ENCODE measurements around the gene CPE.
"Not testable (repeated sequence)": the region's sequence is repeated elsewhere in the genome, so short reads cannot be mapped to it uniquely, and the experiment has no call there.

CPE gene

DNA sequence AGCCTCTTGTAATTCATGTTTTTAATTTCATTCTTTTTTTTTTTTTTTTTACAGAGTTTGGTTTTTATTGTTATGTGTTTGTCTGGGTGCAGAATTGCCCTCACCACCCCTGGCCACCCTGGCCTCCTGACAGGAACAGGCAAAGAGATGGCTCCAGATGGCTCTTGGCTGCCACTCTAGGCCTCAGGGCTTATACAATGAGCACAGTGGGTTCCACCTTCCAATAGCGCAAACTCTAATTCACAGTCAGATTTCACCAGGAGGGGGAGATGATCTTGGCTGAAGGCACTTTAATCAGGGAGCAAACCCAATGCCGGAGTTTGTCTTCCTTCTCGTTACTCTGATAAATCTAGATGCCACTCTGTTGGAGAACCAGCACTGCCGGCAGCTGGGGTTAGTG is 24.8 kb downstream of the CPE start:
- no peak for DNase-seq (ENCODE audit: low spot score)

DNA sequence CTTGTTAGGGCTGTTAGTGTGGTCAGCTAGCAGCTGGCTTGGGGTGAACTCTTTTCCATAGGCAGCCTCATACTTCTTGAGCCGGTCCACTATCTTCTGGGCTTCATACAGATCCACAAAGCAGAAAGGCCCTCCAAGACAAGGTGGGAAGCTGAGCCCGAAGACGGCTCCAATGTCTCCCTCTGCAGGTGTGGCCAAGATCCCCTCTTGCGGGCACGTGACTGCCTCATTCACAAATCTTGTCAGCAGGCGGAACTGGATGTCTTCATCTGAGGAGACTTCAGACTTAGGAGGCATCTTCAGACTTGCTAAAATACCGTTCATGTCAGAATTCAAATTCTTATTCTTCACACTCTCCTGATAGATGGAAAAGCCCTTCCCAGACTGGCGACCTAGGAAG is 25.3 kb downstream of the CPE start:
- no peak for DNase-seq (ENCODE audit: low spot score)

DNA sequence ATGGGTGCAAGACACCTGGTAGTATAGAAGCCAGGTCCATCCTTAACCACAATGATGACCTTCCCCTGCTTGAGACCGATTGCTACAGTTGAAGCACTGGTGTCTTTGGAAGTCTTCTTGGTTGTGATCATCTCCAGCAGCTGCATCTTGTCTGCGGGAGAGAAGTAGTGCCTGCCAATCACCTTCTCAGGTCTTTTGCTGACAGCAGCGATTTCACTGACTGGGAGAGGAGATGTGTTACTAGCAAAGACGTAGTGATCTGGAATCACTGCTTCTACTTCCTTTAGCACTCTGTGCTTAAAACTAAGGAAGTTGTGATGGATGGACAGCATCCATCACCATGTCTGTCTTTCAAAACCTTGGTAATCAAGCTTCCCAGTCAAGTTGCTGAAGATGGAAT is 25.9 kb downstream of the CPE start:
- DNase-seq (ENCODE audit: low spot score), result no peak

DNA sequence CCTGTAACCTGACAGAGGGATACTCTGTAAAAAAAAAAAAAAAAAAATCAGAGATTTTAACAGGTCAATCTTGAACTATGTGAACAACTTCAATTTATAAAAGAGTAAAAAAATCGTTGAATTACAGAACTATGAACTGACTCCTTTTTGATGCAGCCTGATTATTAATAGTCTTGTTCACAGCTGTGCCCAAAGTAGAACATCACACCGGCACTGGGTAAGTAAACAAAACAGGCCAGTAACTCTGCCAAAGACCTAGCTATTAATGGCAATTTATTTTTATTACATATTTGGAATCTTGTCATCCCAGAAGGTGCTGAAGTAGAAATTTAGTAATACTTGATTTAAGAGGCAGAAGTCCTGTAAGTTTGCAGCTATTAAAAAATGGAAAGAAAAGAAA is 31.4 kb downstream of the CPE start:
- no peak for DNase-seq (ENCODE audit: low spot score)

DNA sequence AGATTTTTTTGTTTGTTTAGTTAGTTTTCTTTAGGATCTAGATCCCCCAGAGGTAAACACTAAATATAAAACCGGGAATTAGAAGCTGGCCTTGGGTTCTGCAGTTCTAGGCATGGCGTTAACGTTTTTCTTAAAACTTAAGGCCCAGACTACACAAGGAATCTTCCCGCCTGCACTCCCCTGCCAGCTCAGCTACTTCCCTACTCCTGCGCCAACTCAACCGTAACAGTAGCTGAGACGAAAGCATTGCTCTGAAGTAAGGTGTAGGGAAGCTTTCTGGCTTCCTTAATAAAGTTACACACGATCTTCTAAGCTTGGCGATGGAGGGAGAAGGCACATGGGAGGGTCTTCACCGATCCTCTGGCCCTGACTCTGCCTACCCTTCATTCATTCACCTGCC is 37.1 kb downstream of the CPE start:
- no peak for DNase-seq (ENCODE audit: low spot score)

DNA sequence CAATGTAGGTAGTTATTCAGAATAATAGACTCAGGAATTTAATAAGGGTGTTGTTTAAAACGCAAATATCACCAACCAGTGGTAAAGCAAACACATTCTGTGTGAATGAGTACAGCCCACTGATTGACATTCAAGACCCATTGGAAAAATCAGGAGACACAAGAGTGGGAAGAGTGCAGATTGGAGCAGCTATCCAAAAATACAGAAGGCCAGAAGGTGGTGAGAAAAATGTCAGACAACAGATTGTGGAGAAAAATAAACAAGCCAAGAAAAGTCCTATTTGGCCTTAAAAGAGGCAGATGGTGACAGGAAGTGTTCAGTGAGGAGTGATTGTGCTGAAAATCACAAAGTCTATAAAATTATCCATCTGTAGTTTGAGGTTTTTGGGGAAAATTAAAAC is 39.3 kb downstream of the CPE start:
- no peak for DNase-seq (ENCODE audit: low spot score)

DNA sequence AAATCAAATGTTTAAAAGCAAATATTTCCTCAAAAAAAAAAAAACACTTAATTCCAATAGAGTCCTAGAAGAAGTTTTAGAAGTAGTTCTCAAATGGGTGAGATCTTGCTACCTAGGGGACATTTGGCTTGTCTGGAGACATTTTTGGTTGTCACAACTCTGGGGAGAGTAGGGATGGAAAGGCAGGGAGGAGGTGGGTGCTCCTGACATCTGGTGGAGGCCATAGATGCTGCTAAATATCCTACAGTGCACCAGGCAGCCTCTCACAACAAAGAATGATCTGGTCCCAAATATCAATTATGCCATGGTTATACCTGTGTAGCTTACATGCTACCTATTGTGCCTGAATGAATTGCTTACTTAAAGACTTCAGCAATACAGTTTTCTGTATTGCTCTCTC is 46.8 kb downstream of the CPE start:
- DNase-seq (ENCODE audit: low spot score), result no peak

DNA sequence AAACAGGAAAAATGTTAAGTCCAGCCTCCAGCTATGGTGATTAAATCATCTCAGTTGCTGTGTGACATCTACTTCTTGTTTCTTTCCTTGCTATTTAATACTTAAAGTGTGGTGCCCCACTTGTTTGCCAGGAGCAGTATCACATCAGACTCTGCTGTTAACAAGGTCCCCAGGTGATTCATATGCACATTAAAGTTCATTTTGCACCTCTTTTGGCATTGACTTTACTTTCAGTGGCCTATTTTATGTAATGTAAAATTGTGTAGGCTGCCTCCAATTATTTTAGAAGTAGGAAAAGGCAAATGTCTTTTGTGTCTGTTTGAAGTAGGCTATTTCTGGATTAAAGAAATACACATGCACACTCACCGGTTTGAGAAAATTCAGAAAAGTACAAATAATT is 47.5 kb downstream of the CPE start:
- no peak for DNase-seq (ENCODE audit: low spot score)

DNA sequence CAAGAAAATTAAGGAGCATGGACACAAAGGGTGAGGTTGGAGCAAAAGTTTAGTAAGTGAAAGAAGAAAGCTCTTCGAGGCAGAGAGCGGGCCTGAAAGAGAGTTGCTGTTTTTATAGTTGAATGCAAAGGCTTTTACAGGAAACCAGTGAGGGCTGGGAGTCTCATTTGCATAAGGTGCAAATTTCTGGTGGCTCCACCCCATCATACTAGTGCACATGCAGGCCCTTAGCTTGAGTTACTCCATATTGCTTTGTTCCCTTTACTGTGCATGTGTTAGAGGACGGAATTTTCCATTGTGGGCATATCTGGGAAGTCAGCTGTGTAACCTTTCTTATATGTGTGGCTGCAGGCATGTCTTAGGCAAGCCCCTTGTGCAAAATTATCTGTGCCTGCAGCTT is 48.0 kb downstream of the CPE start:
- no peak for DNase-seq (ENCODE audit: low spot score)

DNA sequence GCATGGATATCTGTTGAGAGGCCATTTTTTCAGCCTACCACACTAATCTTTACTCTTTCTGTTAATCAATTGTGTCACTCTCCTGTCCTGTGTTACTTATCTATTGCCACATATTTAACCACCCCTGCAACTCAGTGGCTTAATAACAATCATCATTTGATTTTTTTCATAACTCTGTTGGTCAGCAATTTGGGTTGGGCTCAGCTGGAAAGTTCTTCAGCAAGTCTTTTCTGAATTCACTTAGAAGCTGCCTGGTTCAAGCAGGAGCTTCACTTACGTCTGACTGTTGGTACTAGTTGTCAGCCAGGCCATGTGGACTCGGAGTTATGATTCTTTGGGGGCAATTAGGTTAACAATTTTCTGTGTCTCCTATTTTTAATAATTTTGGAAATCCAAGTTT is 50.1 kb downstream of the CPE start:
- no peak for DNase-seq (ENCODE audit: low spot score)

DNA sequence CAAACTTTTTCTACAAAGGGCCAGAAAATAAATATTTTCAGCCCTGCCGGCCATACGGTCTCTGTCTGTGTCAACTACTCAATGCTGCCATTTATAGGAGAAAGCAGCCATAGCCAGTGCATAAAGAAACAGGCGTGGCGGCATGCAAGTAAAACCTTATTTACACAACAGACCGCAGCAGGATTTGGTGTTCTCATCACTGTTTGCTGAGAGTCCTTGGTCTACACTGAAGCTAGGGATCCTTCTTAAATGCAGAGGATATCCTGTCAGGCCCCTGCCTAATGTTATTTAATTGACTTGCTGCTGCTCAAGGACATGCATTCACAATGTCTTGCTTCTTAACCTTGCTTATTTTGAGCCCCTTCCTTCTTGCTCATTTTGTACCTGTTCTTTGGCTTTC is 54.7 kb downstream of the CPE start:
- no peak for DNase-seq (ENCODE audit: low spot score)

DNA sequence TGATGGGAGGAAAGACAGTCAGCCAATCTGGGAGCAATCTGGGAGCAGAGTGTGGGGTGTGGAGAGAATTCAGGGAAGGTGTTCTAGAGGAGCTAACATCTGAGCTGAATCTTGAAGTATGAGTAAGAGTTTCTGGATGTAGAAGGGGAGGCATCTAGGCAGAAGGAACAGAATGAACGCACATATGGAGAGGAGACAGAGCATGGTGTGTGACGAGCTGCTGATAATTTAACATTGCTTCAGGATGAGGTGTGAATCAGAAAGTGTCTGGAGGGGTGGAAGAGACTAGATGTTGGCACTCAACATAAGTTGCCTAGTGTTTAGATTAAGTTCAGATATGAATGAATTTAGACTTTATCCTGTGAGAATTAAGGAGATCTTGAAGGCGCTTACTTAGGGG is 58.9 kb downstream of the CPE start:
- DNase-seq (ENCODE audit: low spot score), result no peak

DNA sequence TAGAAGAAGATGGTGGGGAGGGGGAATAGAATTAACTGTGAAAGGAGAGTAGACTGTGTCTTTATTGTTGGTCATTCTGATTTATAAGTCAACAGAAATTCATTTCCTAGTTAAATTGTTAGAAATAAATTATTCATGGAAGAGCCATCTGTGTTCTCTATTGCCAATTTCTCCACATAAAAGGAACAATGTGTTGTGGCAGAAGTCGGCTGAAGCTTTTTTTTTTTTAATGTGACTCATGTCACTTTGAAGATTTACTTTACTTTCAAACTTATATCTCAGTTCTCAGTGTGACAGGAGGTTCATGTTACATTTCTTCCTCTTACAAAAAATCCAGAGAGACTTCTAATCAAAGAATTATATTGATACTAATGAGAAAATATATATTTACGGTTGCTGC is 60.5 kb downstream of the CPE start:
- DNase-seq (ENCODE audit: low spot score), result no peak

DNA sequence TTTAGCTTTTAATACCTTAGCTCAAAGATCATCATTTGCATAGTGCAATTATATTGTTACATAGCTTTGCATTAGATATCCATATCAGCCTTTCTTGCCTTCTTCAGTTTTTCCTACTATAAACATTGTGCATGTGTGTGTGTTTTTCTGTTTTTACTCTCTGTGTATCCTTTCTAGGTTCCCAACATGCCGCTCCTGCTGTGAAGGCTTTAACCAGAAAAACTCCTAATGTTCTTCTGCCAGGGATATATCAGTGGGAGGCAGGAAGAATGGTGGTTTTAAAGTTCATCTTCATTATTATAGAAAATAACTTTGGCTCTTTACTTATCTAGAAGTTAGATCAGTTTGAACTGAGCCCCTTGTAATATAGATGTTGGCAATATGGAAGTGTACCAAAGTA is 61.2 kb downstream of the CPE start:
- no peak for DNase-seq (ENCODE audit: low spot score)

DNA sequence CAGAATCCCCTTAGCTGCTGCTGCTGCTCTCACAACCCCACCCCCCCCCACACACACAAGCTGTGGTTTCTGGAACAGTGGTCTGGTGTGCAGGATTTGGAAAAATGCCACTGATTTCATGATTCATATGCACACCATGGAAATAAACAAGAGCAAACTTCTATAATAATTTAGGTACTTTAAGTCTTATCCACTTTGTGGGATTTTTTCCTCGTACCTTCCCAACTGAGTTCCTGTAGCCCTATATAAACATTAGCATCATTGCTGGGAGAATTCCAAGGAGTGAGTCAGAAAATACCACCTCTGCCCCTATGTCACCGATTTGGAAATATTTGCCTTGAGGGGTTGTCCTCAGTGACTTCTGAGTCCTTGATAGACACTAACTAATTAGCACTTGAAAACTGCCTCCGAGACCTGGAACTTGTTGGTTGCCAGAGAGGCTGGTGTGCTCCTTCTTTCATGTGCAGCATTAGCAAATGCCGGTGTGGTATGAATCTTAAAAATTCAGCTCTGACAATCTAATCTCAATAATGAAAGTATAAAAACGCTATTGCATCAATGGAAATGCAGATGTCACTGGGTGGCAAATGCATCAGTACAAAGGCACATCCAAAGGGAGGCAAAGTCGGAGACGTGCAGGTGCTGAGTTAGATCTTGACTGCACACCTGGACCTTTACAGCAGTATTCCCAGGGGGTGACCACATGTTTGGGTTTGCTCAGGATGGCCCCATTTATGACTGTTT is 61.8 kb downstream of the CPE start:
- DNase-seq (ENCODE audit: low spot score), result peak; percentile 26

DNA sequence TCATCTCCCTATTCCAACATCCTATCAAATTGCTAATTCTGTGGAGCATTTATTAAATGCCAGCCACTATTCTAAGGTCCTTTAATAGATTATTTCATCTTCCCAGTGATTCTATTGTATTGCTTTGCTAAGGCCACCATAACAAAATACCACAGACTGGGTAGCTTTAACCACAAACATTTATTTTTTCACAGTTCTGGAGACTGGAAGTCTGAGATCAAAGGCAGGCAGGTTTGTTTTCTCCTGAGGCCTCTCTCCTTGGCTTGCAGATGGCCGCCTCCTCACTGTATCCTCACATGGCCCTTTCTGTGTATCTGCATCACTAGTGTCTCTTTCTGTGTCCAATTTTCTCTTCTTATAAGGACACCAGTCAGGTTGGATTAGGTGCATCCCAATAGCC is 64.5 kb downstream of the CPE start:
- no peak for DNase-seq (ENCODE audit: low spot score)

DNA sequence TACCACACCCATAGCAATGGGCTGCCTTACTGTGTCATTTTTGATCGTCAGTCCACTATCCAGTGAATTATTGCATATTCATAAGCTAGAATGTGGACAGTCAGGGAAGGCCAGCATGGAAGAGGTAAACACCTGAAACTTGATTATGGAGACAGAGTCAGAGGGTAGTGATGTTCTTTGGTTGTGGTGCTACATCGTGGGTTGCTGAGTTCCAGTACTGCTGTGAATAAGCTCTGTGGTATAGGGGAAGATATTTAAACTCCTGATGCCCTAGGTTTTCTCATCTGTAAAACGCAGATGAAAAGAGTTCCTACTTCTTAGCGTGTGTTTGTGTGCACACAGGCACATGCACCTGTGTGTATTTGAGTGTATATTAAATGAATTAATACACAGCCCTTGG is 69.9 kb downstream of the CPE start:
- no peak for DNase-seq (ENCODE audit: low spot score)

DNA sequence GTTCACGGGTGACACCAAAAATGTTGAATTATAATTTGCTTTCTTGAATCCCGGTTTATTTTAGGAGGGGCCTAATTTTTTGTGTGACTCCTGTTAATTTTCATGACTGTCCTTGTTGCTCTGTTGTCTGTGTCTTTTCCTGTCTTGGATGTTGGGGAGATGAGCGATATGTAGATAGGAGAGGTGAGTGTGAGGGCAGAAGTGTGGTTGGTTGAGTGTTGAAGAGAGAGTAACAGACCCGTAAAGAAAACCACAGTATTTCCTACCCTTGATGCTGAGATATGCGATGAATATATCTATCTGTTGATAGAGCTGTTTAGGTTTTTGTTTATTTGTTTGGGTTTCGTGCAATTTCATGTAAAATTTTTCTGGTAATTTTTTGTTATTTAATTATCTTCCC is 70.5 kb downstream of the CPE start:
- no peak for DNase-seq (ENCODE audit: low spot score)

DNA sequence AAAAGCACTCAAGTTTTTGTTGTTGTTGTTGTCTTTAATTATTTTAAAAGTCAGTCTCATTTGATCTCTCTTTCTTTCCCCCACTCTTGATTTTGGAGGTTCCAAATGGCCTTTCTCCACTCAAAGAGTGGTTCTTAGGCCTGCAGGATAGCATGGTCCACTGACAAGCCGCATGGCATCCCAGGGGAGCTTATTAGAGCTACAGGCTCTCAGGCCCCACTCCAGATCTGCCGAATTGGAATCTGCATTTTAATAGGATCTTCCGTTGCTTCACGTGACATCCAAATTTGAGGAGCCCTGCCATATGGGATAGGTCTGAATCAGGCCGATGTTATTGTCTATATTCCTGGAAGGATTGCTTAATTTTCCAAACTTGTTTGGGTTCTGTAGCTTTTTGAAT is 72.1 kb downstream of the CPE start:
- no peak for DNase-seq (ENCODE audit: low spot score)

DNA sequence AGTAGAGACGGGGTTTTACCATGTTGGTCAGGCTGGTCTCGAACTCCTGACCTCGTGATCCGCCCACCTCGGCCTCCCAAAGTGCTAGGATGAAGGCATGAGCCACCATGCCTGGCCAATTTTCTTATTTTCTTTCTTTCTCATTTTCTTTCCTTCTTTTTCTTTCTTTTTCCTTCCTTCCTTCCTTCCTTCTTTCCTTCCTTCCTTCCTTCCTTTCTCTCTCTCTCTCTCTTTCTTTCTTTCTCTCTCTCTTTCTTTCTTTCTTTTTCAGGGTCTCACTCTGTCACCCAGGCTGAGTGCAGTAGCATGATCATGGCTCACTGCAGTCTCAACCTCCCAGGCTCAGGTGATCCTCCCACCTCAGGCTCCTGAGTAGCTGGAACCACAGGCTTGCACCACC is 74.3 kb downstream of the CPE start:
- not testable (repeated sequence) for DNase-seq (ENCODE audit: low spot score)

DNA sequence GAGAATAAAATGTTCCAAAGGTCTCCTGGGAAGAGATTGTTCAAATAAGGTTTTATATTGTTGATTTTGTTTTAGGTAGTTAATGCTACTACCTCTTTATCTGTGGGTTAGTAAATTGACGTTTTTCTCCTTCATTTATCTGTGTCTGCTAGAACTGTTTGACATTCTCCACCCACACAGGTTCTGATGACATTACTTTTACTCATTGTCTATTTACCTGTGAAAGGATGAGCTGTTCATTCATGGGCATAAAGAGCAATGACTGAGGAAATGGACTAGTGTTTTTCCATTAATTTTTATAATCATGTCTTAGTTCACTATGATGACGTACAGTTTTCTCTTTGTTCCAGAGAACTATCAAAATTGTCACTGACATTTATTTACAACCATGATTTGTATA is 75.6 kb downstream of the CPE start:
- no peak for DNase-seq (ENCODE audit: low spot score)

DNA sequence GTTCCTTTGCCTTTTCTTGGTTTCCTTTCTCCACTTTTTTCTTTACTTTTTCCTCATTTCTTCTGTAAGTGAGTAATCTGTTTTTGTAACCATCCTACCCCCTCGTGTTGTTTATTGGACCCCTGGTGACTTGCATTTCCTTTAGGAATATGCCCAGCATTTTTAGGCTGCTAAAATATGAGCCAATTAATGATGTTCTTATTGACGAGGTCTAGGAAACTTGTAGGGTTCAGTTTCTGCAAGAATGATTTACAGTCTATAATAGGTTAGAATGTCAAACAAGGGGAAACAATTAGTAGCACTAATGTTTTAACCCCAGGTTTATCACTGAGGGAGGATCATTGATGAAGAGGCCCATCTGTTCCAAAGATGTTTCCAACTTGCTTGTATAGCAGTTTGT is 79.0 kb downstream of the CPE start:
- no peak for DNase-seq (ENCODE audit: low spot score)

DNA sequence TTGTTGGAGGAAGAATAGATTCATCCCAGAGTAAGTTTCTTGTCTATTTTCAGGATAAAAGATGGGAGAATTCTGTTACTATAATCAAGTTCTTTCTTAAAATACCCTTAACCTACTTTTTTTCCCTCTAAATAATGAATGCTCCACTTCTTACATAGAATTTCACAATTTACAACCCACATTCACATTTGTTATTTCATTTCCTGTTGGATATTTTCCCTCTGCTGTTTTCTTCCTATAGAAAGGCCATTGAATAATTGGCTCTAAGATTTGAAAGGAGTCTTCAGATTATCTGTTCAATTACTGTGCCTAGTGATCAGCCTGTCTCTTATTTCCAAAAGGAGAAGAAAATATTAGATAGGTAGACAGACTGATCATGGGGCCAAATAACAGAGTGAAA is 79.7 kb downstream of the CPE start:
- no peak for DNase-seq (ENCODE audit: low spot score)

DNA sequence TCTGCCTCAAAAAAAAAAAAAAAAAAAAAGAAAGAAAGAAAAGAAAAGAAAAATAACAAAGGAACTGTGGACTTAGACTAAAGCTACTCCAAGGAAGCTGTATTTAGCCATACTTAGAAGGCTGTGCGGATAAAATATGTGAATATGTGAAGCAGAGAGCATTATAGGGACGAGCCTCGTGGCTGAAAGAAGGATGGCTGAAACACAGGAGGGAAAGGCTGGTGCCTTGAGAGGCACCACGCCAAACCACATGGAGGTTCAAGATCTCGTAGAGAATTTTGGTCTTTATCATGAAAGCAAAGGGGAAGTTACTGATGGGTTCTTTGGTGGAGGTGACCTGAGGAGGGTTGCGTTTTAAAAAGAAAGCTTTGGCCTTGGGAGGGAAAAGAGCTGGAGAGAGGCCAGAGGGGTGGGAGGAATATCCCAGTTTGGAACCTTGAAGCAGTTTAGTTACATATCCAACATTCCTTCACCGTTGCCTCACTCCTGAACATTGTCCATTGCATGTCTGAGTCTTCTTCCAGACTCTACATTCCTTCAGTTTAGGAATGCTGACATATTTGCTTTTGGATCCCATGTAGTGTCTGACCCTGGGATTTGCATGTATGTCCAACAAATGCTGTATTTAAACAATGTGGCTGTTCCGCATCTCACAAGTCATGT is 82.5 kb downstream of the CPE start:
- peak; percentile 85 for DNase-seq (ENCODE audit: low spot score)
